COR-L47 (cell line): Measurements from ENCODE around the gene HIPK2.

Experiments used
- DNase-seq: peaks from one replicate; lab custom pipeline; 2025; lab: John Stamatoyannopoulos, UW

The HIPK2 gene

GRCh38 chr7:139696552-139696951, 81.2 kb downstream of the HIPK2 start:
- no peak for DNase-seq

GRCh38 chr7:139695588-139695987, 82.2 kb downstream of the HIPK2 start:
- DNase-seq, result no peak

- no peak for DNase-seq
Measured at GRCh38 chr7:139695051-139695450, 82.7 kb downstream of the HIPK2 start.

DNA sequence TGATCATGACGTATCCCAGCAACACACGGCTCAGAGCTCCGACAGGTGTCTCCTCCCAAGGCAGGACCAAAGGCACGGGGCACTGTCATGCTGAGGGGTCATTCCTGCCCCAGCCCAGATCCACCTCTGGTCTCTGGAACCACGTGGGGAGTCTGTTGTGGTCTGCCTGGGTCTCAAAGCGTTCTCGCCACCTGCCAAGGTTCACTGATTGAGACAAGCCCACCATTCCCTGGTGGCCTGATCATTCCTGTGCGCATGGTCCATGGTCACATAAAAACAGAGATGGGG, 83.5 kb downstream of the HIPK2 start:
- no peak for DNase-seq

- DNase-seq, result no peak
Measured at GRCh38 chr7:139693651-139694388, 84.0 kb downstream of the HIPK2 start.

DNA sequence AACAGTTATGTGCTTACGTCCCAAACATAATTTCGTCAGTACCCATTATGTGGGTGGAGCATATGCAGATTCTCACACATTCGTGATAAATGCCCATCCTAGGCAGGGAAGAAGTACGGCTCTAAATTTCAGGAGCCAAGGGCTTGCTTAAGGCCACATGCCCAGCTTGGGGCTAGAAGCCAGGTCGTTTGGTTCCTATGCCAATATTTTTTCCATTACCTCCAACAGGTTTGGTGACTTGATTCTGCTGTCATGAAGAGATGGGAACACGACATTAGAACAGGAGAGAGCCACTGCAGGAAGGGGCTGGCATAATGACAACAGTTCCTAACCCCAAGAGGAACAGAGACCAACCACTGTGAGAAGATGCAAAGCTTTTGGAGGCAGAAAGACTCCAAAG, 85.1 kb downstream of the HIPK2 start:
- DNase-seq, result no peak

- no peak for DNase-seq
Measured at GRCh38 chr7:139691253-139691781, 86.5 kb downstream of the HIPK2 start.

DNA sequence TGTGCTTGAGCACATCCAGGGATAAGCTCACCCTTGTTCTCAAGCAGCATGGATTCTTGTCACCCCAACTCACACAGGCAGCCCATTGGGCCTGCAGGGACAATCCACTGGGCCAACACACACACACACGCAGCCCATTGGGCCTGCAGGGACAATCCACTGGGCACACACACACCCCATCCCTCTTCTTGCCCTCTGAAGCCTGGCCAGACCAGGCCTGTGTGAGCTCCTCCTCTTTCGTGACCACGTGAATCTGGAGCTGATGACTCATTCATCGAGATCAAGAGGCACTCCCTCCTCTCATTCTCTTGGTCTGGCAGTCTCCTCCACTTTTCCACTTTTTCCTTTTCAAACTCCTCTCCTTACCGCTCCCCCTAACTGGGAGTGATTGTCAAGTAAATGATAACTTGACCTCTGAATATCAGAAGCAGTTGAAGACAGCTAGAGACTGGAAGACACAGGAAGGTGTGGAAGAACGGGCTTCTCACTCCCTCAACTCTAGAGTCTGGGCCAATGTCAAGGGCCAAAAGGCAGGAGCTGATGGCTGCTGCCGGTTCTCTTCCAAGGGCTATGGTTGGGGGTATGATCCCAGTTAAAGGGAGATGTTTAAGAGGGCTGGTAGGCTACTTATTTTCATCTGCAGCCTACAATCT, 89.7 kb downstream of the HIPK2 start:
- no peak for DNase-seq

DNA sequence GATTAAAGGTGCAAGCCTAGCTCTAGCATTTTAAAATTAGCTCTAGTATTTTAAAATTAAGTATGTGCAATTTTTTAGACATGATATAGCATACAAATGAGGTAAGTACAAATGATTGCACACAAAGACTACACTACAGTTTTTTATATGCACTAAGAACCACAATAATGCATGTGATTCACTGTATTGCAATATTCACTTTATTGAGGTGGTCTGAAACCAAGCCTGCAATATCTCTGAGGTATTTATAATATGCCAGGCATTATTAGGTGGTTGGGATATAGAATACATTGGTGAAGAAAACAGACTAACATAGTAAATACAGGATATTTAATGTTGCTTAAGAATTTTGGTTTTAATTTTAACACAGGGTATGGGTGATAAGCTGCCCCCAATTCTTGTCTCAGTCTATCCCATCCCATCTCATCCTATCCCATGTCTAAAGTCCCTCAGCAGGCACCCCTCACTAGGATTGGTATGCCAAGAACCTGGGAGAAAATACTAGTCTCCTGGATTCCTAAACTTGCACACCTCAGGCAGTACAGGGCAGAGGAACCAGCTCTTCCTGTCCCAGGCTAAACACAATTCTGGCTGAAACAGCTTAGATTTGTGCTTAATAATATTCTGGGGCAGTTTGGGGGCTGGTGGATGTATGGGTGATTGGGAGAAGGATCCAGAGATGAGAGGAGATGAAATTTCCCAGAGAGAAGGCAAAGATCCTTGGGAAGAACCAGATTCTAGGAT, 90.4 kb downstream of the HIPK2 start:
- no peak for DNase-seq

GRCh38 chr7:139683137-139683921, 94.5 kb downstream of the HIPK2 start:
- DNase-seq, result no peak

- DNase-seq, result no peak
Measured at GRCh38 chr7:139682136-139683013, 95.4 kb downstream of the HIPK2 start.

- no peak for DNase-seq
Measured at GRCh38 chr7:139681812-139682135, 96.0 kb downstream of the HIPK2 start.

GRCh38 chr7:139681463-139681755, 96.4 kb downstream of the HIPK2 start:
- DNase-seq, result no peak

GRCh38 chr7:139680676-139681462, 96.9 kb downstream of the HIPK2 start:
- DNase-seq, result no peak

DNA sequence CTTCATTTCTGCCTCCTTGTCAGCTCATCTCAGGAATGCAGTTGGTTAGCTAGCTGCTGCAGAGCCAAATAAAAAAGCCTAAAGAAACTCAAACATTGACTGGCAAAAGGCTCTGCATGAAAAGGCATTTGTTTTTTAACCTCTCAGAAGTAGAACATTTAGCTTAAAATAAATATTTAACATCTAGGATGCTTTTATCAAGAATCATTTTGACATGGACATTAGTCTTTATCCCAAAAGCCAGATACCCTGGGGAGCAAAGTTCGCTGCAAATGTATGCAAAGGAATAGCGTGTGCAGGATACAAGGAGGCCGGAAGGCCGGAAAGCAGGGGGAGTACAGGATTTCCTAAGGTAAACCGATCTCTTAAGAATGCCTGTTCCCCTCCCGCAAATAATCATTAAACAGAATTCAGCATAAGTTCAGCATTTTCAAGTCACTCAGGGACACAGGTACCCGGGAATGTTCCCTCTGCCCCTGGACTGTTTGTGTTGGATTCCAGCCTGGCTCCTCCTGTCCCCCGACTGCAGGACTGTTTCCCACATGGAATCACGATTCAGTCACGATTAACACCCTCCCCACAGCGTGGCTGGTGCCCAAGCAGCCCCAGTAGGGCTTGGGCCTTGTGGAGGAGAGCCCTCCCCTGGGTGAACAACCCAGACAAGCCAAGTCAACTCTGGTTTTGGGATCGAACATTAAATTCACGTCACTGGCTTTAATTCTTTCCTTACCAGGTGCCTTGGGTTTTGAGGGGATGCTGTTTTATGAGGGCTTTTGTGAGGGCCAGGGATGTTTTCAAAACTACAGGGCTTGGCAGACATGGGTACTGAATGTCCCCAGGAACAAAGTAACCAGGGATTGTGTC, 97.8 kb downstream of the HIPK2 start:
- no peak for DNase-seq

DNA sequence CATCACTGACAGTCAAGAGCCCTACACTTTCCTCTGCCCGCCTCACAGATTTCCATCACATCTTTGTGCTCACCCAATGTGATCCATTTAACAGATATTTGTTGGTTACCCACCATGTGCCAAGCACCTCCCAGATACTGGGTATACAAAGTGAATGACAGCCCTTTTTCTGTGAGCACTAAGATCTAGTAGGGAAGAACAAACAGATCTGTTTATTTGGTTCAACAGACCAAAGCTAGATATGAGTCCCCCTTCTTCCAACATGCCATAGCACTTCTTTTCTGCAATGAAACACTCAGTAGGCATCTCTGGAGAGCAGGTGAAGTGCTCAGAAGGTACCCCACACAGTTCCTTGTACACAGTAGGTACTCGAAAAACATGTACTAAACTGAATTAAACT, 101.4 kb downstream of the HIPK2 start:
- DNase-seq, result no peak

DNA sequence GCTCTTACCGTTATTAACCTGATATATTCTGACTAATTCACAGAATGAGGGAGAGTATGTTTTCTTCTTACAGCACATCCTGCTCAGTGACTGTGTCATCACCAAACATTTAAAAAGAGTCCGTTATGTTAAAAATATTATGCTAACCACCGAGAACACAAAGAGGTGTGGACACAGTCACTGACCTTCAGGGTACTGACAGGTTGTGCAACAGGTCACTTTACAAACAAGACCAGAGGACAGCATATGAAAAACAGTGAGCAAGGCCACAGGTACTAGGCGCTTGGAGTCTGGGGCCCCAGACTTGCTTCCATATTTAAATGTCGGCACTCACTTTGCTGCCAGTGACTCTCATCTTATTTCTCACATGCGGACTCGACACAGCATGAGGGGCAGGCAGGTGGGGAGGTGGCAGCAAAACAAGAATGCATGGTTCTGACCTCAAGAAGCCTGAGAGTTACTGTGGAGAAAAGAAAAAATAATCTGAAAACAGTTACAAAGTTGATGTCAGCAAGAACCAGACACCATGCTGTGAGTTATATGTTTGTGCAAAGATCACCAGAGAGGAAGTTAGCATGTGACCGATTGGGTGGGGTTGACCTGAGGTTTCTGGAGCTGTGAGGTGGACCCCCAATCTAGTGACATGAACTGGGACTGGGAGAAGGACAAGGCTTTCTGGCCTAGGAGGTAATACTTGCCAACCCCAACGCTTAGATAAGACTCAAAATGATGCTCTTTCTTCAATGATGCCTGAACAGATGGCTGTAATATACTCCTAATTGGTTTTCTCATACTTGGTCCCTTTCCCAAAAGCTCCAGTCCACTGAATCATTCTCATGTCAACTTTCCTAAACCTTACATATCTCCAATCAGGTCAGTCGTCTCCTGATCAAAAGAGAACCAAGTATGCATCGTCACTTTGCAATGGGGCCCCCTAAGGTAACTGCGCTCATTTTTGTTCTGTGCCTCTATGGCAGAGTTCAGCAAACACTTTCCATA, 102.4 kb downstream of the HIPK2 start:
- no peak for DNase-seq

DNA sequence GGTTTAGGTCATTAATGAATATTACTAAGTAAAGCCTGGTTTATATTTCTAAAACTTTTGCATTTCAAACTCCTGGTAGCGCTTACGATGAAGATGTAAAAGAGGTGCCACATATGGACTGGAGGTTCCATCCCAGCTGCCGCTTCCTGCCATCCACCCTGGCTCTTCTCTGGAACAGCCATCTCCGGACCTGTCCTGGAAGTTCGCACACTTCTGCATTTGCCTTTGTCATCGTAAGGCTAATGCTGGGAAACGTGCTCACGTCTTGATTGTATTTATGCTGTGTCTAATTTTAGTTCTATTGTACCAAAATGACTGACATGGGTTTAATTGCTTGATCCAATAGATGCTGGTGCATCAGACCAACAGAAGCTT, 103.1 kb downstream of the HIPK2 start:
- no peak for DNase-seq

- DNase-seq, result no peak
Measured at GRCh38 chr7:139674341-139674740, 103.5 kb downstream of the HIPK2 start.
